Measurements from ENCODE around the gene ERC2.

GRCh38 chr3:55939287-55939686, 529.0 kb downstream of the ERC2 start:
- TF ChIP-seq CTCF (IDR thresholded peaks at IDR 0.05) (no peak), POLR2AphosphoS5 (IDR thresholded peaks at IDR 0.05) (no peak), POLR2A (IDR thresholded peaks at IDR 0.05) (no peak), EP300 (IDR thresholded peaks at IDR 0.05) (no peak)
